ENCODE measurements around the gene CAMK2D. TPM values are rescaled to one million over a fixed set of nuclear protein-coding genes. Genes with fewer than 3 reads are reported as not detected.
A peak's percentile ranks its signal among the peaks of the same experiment; 100 is the strongest.
"Not testable (repeated sequence)": the region's sequence is repeated elsewhere in the genome, so short reads cannot be mapped to it uniquely, and the experiment has no call there.

Gene CAMK2D
- total and polyA plus RNA-seq, 4 donors, result 10.1 to 31.0 (median 25.6) TPM

- TF ChIP-seq ZBTB33 (IDR thresholded peaks at IDR 0.05), result no peak
- TF ChIP-seq SP1 (IDR thresholded peaks at IDR 0.05), result peak; percentile 53
- TF ChIP-seq, protein P1, sequence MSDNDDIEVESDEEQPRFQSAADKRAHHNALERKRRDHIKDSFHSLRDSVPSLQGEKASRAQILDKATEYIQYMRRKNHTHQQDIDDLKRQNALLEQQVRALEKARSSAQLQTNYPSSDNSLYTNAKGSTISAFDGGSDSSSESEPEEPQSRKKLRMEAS (IDR thresholded peaks at IDR 0.05), result no peak
- peak in 1 of 2 donors; percentile 14 for TF ChIP-seq JUND (IDR thresholded peaks at IDR 0.05)
- TF ChIP-seq, protein P2, sequence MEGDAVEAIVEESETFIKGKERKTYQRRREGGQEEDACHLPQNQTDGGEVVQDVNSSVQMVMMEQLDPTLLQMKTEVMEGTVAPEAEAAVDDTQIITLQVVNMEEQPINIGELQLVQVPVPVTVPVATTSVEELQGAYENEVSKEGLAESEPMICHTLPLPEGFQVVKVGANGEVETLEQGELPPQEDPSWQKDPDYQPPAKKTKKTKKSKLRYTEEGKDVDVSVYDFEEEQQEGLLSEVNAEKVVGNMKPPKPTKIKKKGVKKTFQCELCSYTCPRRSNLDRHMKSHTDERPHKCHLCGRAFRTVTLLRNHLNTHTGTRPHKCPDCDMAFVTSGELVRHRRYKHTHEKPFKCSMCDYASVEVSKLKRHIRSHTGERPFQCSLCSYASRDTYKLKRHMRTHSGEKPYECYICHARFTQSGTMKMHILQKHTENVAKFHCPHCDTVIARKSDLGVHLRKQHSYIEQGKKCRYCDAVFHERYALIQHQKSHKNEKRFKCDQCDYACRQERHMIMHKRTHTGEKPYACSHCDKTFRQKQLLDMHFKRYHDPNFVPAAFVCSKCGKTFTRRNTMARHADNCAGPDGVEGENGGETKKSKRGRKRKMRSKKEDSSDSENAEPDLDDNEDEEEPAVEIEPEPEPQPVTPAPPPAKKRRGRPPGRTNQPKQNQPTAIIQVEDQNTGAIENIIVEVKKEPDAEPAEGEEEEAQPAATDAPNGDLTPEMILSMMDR (IDR thresholded peaks at IDR 0.05; ENCODE audit: low read depth, low read length, missing input control), result no peak
These were observed 74.3 kb downstream of the CAMK2D start (continued) for GRCh38 chr4:113687067-113687718.

DNA sequence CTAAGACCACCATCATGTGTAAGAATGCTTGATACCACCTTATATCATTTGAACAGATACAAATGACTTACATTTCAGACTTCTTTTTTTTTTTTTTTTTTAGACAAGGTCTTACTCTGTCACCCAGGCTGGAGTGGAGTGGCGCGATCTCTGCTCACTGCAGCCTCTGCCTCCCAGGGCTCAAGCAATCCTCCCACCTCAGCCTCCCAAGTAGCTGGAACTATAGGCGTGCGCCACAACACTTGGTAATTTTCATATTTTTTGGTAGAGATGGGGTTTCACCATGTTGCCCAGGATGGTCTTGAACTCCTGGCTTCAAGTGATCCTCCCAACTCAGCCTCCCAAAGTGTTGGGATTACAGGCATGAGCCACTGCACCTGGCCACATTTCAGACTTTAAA lies 76.4 kb downstream of the CAMK2D start:
- not testable (repeated sequence) for H3K9ac ChIP-seq (ENCODE audit: low read depth in 1 of 2, low read length in 2 of 2); H3K4me3 ChIP-seq (ENCODE audit: low read depth in 1 of 3, low read length in 3 of 3); H3K36me3 ChIP-seq (ENCODE audit: control insufficient read depth in 4 of 4, insufficient read depth in 3 of 4, low read depth in 1 of 4, low read length in 3 of 4); H3K27ac ChIP-seq (ENCODE audit: low read depth in 1 of 2, low read length in 2 of 2); DNase-seq (ENCODE audit: low spot score); H3K9me3 ChIP-seq (ENCODE audit: control insufficient read depth in 4 of 4, low read length in 3 of 4); H3K27me3 ChIP-seq (ENCODE audit: control insufficient read depth in 4 of 4, insufficient read depth in 4 of 4, low read length in 3 of 4)
- H3K4me1 ChIP-seq (ENCODE audit: control insufficient read depth in 4 of 4, insufficient read depth in 4 of 4, low read length in 3 of 4), result peaks cover 3 to 15% (median 7%) of the 10 kb centered on the region in 4 donors
- WGBS, result 98% methylated on average over 4 of the region's 4 CpGs

DNA sequence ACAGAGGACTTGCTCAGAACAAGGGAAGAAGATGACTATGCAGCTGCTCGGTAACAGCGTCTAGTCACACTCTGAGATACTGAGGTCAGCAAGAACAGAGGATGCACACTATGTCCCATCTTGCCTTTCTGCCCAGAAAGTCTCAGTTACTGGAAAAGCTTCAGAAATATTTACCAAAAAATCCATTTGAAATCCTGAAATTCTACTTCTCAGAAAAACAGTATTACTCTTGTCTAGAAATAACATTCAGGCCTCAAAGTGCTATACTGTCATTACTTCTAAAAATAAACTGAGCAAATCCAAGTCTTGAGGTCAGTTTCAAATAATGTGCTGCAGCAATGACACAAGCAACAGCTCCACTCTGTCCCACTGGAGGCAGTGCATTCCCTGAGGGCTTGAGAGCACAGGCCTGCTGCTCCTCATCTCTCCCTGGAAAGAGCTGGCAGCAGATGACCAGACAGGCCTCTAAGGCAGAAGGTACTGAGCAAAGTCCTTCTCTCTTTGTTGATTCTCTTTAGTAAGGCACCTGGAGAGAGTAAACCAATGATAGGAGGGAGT lies 76.9 kb downstream of the CAMK2D start:
- peaks cover 3 to 15% (median 7%) of the 10 kb centered on the region in 4 donors for H3K4me1 ChIP-seq (ENCODE audit: control insufficient read depth in 4 of 4, insufficient read depth in 4 of 4, low read length in 3 of 4)
- TF ChIP-seq REST (IDR thresholded peaks at IDR 0.05), result no peak
- TF ChIP-seq, protein P3, sequence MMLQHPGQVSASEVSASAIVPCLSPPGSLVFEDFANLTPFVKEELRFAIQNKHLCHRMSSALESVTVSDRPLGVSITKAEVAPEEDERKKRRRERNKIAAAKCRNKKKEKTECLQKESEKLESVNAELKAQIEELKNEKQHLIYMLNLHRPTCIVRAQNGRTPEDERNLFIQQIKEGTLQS (IDR thresholded peaks at IDR 0.05), result no peak
- TF ChIP-seq FOXA1 (IDR thresholded peaks at IDR 0.05), result peak; percentile 35
- TF ChIP-seq, protein P1 (IDR thresholded peaks at IDR 0.05), result peak; percentile 29
- peak; percentile 84 to 91 for TF ChIP-seq HNF4A (conservative IDR thresholded peaks at IDR 0.05)
- TF ChIP-seq NR2F2 (IDR thresholded peaks at IDR 0.05), result no peak
- no peak for TF ChIP-seq ZBTB33 (IDR thresholded peaks at IDR 0.05)
- no peak for TF ChIP-seq EGR1 (IDR thresholded peaks at IDR 0.05; ENCODE audit: low read depth in 2 of 2)
- TF ChIP-seq, protein P2 (IDR thresholded peaks at IDR 0.05; ENCODE audit: low read depth, low read length, missing input control), result peak; percentile 55
- peak; percentile 71 for TF ChIP-seq SP1 (IDR thresholded peaks at IDR 0.05)
- peak; percentile 57 to 77 for TF ChIP-seq RXRA (IDR thresholded peaks at IDR 0.05)
- TF ChIP-seq YY1 (IDR thresholded peaks at IDR 0.05), result peak; percentile 51
- peak; percentile 73 to 88 for TF ChIP-seq RAD21 (IDR thresholded peaks at IDR 0.05)
- no peak for TF ChIP-seq TAF1 (conservative IDR thresholded peaks at IDR 0.05)
- TF ChIP-seq HNF4G (IDR thresholded peaks at IDR 0.05), result peak; percentile 74

More for the DNA sequence above, 76.9 kb downstream of the CAMK2D start:
- Histone ChIP-seq H3K27me3 (ENCODE audit: control insufficient read depth in 4 of 4, insufficient read depth in 4 of 4, low read length in 3 of 4) (no peaks in the 10 kb centered on the region), H3K27ac (ENCODE audit: low read depth in 1 of 2, low read length in 2 of 2) (no peak overlapping the region), H3K9ac (ENCODE audit: low read depth in 1 of 2, low read length in 2 of 2) (no peak overlapping the region), H3K9me3 (ENCODE audit: control insufficient read depth in 4 of 4, low read length in 3 of 4) (no peaks in the 10 kb centered on the region), H3K36me3 (ENCODE audit: control insufficient read depth in 4 of 4, insufficient read depth in 3 of 4, low read depth in 1 of 4, low read length in 3 of 4) (no peaks in the 10 kb centered on the region), H3K4me3 (ENCODE audit: low read depth in 1 of 3, low read length in 3 of 3) (no peak overlapping the region)
- 72% methylated on average over 2 of the region's 2 CpGs for WGBS
- DNase-seq (ENCODE audit: low spot score), result no peak
